ENCODE results near the gene GATAD1.
"Not testable (repeated sequence)": the region's sequence is repeated elsewhere in the genome, so short reads cannot be mapped to it uniquely, and the experiment has no call there.

The GATAD1 gene

DNA sequence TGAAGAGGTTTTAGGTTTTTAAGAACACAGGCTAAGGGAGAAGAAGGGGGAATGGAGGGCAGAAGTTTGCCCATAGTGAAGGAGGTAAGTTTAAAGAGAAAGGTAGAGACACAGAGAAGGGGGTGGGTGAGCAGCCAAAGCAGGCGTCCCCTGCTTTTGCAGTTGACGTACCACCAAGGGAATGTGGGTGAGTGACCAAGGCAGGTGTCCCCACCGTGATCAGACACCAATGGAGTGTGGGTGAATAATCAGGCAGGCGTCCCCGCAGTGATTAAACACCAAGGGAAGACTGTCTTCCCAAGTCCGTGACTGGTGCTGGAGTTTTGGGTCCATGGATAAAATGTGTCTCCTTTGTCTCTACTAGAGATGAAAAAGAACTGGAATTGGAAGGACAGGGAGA lies 36.9 kb downstream of the GATAD1 start:
- H3K27me3 Mint-ChIP-seq (ENCODE audit: low read depth); H3K4me3 Mint-ChIP-seq; H3K9me3 Mint-ChIP-seq; H3K27ac Mint-ChIP-seq; DNase-seq (ENCODE audit: low spot score); H3K4me1 Mint-ChIP-seq (ENCODE audit: low read depth); H3K36me3 Mint-ChIP-seq (ENCODE audit: low read depth): not testable (repeated sequence)

DNA sequence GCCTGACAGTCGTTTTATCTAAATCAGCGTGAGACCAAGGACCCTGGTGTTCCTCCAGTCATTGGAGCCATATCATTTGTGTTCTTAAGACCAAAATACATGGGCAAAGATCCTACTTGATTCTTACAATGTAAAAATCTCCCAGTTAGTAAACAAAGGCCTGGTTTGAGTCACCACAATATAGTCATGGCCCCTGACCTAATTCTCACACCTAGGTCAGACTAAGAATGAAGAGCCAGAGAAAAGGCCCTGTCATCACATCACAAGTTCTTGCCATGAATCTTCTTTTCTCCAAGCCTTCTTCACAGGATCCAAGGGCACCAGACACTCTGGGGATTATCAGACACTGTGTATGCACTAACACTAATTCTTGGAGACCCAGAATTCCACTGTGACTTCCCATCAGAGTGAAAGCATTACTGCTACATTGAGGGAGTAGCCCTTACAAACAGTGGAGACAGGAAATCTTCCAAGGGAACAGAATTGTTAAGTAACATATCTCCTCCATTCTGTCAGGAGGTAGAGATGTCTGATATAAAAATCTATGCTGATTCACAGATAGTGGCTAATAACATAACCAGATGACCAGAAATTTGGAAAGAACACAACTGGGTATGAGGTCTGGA lies 38.1 kb downstream of the GATAD1 start:
- DNase-seq (ENCODE audit: low spot score): no peak
- no peaks in the 10 kb centered on the region for H3K27me3 Mint-ChIP-seq (ENCODE audit: low read depth)
- peaks cover 10% of the 10 kb centered on the region for H3K36me3 Mint-ChIP-seq (ENCODE audit: low read depth)
- H3K4me1 Mint-ChIP-seq (ENCODE audit: low read depth): no peaks in the 10 kb centered on the region
- H3K4me3 Mint-ChIP-seq: no peak overlapping the region
- no peak overlapping the region for H3K27ac Mint-ChIP-seq
- H3K9me3 Mint-ChIP-seq: no peaks in the 10 kb centered on the region

DNA sequence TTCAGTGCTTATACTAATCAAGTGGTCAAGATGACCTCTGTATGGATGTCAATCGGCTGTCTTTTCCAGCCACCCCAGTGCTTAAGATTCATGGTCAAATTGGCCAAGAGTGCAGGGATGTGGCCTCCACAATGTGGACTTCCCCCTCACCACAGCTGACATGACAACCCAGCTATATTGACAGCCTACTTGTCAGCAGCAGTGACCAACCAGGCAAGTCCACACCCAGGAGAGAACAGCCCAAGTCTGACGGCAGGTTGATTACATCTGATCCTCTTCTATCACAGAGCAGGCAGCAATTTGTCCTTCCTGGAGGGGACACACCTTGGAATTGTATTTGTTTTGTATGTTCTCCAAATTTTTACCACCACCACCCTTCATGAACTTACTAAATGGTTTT lies 38.7 kb downstream of the GATAD1 start:
- Mint-ChIP-seq H3K27ac (no peak overlapping the region), H3K4me3 (no peak overlapping the region), H3K27me3 (ENCODE audit: low read depth) (no peaks in the 10 kb centered on the region), H3K36me3 (ENCODE audit: low read depth) (peaks cover 11% of the 10 kb centered on the region), H3K9me3 (no peaks in the 10 kb centered on the region), H3K4me1 (ENCODE audit: low read depth) (no peaks in the 10 kb centered on the region)
- DNase-seq (ENCODE audit: low spot score): no peak

DNA sequence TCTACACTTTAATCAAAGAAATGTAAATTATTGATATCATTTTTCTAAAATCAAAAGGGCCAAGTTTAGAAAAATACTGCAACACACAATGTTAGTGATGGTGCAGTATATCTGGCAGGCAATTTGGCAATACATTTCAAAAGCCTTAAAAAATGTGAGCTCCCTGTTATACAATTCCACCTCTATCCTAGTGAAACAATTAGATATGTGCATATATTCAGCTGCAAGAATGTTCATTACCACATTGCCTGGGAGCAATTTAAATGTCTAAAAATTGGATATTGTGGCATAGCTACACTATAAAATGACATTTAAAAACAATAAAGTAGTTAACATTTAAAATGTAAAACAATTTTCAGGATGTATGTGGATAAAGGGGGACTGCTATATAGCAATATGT lies 40.5 kb downstream of the GATAD1 start:
- H3K27me3 Mint-ChIP-seq (ENCODE audit: low read depth): no peaks in the 10 kb centered on the region
- no peaks in the 10 kb centered on the region for H3K9me3 Mint-ChIP-seq
- H3K36me3 Mint-ChIP-seq (ENCODE audit: low read depth): peaks cover 20% of the 10 kb centered on the region
- H3K27ac Mint-ChIP-seq: no peak overlapping the region
- no peak overlapping the region for H3K4me3 Mint-ChIP-seq
- DNase-seq (ENCODE audit: low spot score): no peak
- H3K4me1 Mint-ChIP-seq (ENCODE audit: low read depth): no peaks in the 10 kb centered on the region

- Mint-ChIP-seq H3K4me3 (no peak overlapping the region), H3K36me3 (ENCODE audit: low read depth) (peaks cover 25% of the 10 kb centered on the region), H3K27me3 (ENCODE audit: low read depth) (no peaks in the 10 kb centered on the region), H3K9me3 (no peaks in the 10 kb centered on the region), H3K4me1 (ENCODE audit: low read depth) (no peaks in the 10 kb centered on the region), H3K27ac (no peak overlapping the region)
- no peak for DNase-seq (ENCODE audit: low spot score)
These were observed 42.4 kb downstream of the GATAD1 start for GRCh38 chr7:92489634-92490033.

DNA sequence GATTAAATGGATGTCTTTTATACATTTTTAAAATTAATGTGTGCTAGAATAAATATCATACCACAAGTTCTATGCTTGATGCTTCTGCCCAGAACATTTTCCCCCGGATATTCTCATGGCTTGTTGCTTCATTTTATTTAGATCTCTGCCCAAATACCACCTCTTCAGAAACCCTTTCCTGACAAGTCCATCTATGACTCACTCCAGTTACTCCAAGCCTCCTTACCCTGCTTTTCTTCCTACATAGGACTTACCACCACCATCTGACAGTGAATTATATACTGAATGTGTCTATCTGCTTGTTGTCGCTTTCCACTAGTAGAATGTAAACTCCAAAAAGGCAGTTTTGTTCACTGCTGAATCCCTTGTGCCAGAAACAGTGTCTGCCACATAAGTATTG lies 49.6 kb downstream of the GATAD1 start:
- Mint-ChIP-seq H3K4me3 (no peak overlapping the region), H3K27me3 (ENCODE audit: low read depth) (no peaks in the 10 kb centered on the region), H3K4me1 (ENCODE audit: low read depth) (peaks cover 5% of the 10 kb centered on the region), H3K36me3 (ENCODE audit: low read depth) (peaks cover 28% of the 10 kb centered on the region), H3K27ac (no peak overlapping the region), H3K9me3 (no peaks in the 10 kb centered on the region)
- no peak for DNase-seq (ENCODE audit: low spot score)

DNA sequence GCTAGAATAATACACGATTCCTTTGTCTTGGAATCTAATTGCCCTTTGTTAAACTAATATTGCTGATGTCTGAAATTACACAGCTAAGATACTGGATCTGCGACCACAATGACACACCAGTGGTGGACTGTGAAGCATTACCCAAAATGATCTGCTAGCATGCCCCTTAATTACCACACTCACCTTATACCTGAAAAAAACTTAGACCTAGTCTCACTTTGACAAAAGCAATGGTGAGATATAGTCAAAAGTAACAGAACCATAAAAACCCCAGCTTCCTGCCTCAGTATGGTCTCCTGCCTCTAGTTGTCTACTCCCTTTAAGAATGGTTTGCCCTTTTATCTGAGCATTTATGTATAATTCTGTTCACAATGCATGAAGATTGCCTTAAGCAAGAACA lies 51.3 kb downstream of the GATAD1 start:
- Mint-ChIP-seq H3K36me3 (ENCODE audit: low read depth) (peaks cover 25% of the 10 kb centered on the region), H3K27ac (no peak overlapping the region), H3K9me3 (no peaks in the 10 kb centered on the region), H3K27me3 (ENCODE audit: low read depth) (no peaks in the 10 kb centered on the region), H3K4me3 (no peak overlapping the region), H3K4me1 (ENCODE audit: low read depth) (peaks cover 5% of the 10 kb centered on the region)
- DNase-seq (ENCODE audit: low spot score): no peak

GRCh38 chr7:92503767-92504166 lies 56.5 kb downstream of the GATAD1 start:
- H3K9me3 Mint-ChIP-seq: no peaks in the 10 kb centered on the region
- no peak overlapping the region for H3K27ac Mint-ChIP-seq
- peaks cover 4% of the 10 kb centered on the region for H3K4me1 Mint-ChIP-seq (ENCODE audit: low read depth)
- no peak overlapping the region for H3K4me3 Mint-ChIP-seq
- H3K27me3 Mint-ChIP-seq (ENCODE audit: low read depth): no peaks in the 10 kb centered on the region
- H3K36me3 Mint-ChIP-seq (ENCODE audit: low read depth): peaks cover 14% of the 10 kb centered on the region
- no peak for DNase-seq (ENCODE audit: low spot score)

GRCh38 chr7:92504563-92504962 lies 57.3 kb downstream of the GATAD1 start:
- DNase-seq (ENCODE audit: low spot score): no peak
- peaks cover 8% of the 10 kb centered on the region for H3K36me3 Mint-ChIP-seq (ENCODE audit: low read depth)
- no peaks in the 10 kb centered on the region for H3K9me3 Mint-ChIP-seq
- H3K4me3 Mint-ChIP-seq: no peak overlapping the region
- H3K27ac Mint-ChIP-seq: no peak overlapping the region
- H3K4me1 Mint-ChIP-seq (ENCODE audit: low read depth): peaks cover 3% of the 10 kb centered on the region
- H3K27me3 Mint-ChIP-seq (ENCODE audit: low read depth): no peaks in the 10 kb centered on the region

- no peaks in the 10 kb centered on the region for H3K9me3 Mint-ChIP-seq
- H3K27ac Mint-ChIP-seq: no peak overlapping the region
- DNase-seq (ENCODE audit: low spot score): no peak
- peaks cover 3% of the 10 kb centered on the region for H3K4me1 Mint-ChIP-seq (ENCODE audit: low read depth)
- no peaks in the 10 kb centered on the region for H3K27me3 Mint-ChIP-seq (ENCODE audit: low read depth)
- no peak overlapping the region for H3K4me3 Mint-ChIP-seq
- H3K36me3 Mint-ChIP-seq (ENCODE audit: low read depth): no peaks in the 10 kb centered on the region
These were observed 59.1 kb downstream of the GATAD1 start for GRCh38 chr7:92506363-92506762.

DNA sequence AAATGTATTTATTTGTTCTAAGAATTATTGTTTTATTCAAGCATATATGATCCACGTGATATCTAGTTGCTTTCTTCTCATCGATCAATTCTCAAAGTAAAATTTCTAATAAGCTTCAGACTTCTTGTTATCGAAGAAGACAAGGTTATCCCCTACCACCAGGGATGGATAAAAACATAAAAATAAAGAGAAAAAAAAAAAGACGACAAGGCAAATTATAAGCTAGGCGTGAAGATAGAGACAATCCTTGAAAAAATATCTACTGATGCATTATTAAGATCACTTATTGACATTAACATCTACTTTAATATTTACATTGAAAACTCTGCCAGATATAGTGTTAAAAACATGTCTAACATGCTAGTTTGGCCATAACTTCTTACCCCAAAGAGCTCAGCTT lies 61.7 kb downstream of the GATAD1 start:
- peaks cover 10% of the 10 kb centered on the region for H3K36me3 Mint-ChIP-seq (ENCODE audit: low read depth)

More for the DNA sequence above, 61.7 kb downstream of the GATAD1 start:
- Mint-ChIP-seq H3K27ac (no peak overlapping the region), H3K27me3 (ENCODE audit: low read depth) (no peaks in the 10 kb centered on the region), H3K4me3 (no peak overlapping the region), H3K9me3 (no peaks in the 10 kb centered on the region), H3K4me1 (ENCODE audit: low read depth) (peaks cover under 1% of the 10 kb centered on the region)
- DNase-seq (ENCODE audit: low spot score): no peak

All from T-helper 2 cell treated with Interferon-gamma antibody and Interleukin-4, amounts not matched to agents 5 μg/mL and 100 μg/mL, for 36 hours (primary cell).